HG03520 (cell line): ENCODE data around the gene GLI3.

Experiments used
- ATAC-seq: cut with Tn5 transposase; IDR thresholded peaks from one replicate; pipeline ENCODE4 v1.9.1; 2021; ENCODE audit warnings: mild to moderate bottlenecking, moderate library complexity; ENCODE audit not compliant: unreplicated experiment

GLI3 gene

DNA sequence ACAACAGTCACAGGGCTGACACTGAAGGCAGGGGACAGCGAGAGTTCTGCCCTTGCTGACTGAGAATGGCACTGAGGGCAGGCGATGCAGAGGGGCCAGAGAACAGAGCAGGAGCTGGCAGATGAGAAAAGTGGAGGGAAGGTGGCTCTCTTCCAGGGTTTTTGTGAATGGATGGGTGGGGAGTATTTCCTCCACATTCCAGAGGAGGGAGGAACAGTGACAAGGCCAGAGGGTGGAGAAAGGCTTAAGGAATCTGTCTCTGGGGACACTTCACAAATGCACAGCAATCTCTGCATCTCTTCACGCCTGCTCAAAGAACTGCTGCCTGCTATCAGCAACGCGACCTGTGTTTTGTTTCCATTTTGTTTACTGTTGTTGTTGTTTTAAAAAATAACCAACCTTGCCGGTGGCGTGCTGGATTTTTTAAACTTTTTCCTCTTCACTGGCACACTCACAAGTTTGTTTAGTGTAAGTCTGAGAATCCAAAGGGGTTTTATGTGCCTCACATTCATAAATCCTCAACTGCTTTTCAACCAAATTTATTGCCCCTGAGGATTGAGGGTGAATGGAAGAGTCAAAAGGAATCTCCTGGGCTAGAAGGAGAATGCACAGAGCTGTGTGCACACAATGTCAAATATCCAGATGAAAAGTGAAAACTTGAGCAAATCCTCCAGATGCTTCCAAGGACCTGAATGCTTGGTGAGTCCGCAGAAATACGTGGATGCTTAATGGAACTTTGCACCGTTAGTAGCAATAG is 129.3 kb downstream of the GLI3 start:
- no peak for ATAC-seq

DNA sequence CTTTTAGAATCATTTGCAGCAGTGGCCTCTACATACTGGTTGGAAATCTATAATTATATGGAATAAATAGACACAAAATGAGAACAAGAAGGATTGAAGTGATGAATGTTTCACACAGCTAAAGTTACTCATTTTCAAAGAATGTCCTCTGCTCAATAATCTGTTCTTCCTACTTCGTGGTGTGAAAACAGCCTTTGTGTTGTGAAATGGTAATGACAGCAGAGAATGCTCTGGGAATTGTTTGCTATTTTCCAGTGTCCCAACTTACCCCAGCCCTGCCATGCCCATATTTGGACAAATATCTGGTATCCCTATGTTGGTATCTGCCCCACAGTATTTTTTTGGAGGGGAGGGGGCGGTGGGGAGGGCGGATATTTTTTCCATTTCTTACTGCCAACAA is 130.4 kb downstream of the GLI3 start:
- no peak for ATAC-seq

DNA sequence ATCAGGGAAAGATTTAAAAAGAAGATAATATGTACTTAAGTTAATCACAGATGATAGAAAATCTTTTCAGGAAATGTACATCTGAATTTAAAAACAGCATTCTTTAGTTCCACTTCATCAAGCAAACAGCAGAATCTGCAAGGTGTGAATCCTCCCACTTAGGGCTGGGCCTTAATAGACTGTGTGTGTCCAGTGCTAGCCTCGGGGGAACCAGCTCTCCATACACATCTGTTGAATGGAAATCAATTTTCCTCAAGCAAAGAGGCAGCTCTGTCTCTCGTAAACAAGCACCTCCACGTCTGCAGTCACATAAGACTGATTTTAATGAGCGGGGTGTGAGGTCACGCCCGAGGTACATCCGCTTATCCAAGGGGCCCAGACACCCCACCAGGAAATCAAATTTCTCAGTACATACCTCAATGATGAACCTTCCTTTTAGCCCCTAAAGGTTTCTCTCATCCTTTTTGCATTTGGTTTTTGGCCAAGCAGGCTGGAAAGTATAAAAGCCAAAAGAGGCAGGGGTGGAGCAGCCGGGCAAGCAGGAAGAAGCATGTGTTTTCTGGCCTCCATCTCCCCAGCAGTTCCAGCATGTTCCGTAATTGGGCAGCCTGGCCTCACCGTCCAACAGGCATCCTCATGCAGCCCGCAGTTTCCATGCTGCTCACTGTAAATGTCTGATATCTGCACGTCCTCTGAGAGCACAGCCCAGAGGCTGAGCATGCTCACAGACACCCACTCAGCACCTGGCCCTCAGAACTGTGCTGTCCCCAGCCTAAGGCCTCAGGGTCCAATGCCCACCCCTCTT is 131.3 kb downstream of the GLI3 start:
- ATAC-seq: no peak

DNA sequence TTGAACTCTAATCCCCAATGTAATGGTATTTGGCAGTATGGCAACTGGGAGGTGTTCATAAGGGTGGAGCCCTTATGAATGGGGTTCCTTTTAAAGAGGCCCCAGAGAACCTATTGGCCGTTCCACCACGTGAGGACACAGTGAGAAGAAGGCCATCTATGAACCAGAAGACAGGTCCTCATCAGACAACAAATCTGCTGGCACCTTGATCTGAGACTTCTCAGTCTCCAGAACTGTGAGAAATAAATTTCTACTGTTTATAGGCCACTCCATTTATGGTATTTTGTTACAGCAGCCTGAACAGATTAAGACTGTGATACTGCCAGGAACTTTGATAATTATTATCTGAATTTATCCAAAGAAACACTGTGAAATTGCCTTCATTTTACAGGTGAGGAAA is 132.3 kb downstream of the GLI3 start:
- ATAC-seq: no peak

DNA sequence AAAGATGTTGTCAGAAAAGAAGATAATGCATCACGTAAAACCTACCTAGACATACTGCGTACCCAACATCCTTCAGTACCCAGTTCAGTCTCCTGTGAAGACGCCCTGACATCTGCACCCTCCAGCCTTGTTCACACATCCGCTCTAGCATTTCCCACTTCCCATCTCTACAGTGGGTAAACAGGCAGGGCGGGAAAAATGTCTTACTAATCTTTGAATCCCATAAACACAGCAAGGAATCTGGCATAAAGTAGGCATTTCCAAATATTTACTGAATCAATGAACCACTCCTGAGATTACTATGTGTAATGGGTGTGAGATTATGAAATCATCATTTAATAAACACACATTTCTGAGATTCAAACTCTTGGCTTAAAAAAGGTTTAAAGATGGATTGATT is 132.8 kb downstream of the GLI3 start:
- no peak for ATAC-seq

DNA sequence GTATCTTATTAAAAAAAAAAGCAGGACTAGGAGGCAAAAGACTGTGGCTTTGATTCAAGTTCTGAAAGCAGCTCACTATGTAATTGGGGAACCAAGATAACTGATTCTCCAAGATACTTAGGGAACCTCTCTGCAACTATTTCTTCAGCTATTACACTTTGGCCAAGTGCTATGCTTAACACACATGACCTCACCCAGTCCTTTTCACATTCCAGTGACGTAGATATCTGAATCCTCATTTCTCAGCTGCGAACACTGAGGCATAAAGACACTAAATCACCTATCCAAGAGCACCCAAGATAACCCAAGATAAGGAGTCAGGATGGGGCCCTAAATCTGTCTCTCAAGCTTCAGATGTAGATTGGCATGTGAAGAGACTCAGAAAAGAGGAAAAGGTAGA is 133.6 kb downstream of the GLI3 start:
- ATAC-seq: no peak

DNA sequence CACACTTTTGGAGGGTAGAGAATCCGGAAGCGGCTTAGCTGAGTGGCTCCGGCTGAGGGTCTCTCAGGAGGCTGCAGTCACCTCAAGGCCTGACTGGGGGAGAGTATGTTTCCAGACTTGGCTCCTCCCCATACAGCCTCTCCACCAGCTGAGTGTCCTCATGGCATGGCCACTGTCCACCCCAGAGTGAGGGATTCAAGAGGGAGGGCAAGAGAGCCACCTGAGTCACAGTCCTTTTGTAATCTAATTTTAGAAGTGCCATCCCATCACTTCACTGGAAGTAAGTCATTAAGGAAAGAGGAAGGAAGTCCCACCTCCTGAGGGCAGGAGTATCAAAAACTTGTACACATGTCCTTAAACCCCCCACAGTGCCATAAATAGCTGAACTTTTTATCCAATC is 134.0 kb downstream of the GLI3 start:
- ATAC-seq: no peak

DNA sequence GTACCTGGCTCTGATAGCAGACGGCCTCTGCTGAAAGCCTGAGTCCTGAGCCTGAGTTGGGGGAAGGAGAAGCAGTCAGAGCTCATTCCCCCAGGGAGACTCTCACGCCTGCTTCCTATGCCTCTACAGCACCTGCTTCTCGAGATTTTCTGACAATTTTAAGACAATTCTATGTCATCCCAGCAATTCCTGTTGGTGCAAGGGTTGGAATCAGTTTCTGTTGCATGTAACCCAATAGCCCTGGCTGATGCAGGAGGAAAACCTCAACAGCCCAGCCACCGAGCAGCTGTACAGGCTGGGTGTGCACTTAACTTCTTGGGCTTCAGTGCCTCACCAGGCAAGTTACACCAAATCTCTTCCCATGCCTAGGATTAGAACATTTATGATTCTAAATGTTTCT is 134.7 kb downstream of the GLI3 start:
- no peak for ATAC-seq

DNA sequence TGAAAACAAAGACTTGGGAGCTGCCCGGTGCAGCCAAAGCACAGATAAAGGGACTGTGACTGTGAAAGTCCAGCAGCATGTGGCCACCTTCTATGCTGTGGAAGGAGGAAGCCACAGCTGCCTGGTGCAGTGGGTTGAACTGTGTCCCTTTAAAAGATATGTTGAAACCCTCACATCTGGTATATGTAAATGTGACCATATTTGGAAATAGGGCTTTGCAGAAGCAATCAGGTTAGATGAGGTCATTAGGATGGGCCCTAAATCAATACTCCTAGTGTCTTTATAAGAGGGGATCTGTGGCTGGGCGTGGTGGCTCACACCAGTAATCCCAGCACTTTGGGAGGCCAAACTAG is 136.9 kb downstream of the GLI3 start:
- no peak for ATAC-seq

DNA sequence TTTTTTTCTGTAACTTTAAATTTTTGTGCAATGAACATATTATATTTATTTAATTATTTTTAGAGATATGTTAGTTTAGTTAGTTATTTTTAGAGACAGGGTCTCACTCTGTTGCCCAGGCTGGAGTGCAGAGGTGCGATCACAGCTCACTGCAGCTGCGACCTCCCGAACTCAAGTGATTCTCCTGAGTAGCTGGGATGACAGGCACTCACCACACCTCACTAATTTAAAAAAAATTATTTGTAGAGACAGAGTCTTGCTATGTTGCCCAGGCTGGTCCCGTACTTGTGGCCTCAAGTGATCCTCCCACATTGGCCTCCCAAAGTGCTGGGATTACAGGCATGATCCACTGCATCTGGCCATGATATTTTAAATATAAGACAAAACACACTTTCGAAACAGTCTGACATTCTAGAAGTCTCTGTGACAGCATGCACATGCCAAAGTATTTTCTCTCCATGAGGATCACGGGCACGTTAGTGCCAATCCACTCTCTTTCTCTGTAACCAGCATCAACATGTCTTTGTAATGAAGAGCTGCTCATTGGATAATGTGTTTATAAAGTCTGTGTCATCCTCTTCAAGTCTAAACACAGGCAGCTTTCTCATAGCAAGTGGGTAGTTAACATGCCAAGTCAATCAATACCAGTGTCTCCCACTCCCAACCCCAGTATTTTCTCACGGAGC is 137.4 kb downstream of the GLI3 start:
- ATAC-seq: no peak

DNA sequence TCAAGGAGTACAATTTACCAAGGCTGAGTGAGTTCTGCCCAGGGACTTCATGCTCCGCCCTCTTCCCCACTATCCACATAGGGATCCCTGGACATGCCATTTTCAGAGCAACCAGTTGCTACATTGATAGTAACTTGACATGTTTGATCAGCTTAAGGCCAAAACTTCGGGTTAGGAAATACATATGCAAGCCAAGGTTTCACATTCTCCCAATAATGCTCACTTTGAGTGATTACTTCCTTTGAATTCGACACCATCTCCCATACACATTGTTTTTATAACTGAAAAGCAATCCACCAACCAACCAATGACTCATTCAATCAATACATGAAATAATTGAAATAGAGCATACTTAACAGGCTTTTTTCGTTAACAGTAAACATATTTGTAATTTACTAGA is 137.9 kb downstream of the GLI3 start:
- no peak for ATAC-seq

DNA sequence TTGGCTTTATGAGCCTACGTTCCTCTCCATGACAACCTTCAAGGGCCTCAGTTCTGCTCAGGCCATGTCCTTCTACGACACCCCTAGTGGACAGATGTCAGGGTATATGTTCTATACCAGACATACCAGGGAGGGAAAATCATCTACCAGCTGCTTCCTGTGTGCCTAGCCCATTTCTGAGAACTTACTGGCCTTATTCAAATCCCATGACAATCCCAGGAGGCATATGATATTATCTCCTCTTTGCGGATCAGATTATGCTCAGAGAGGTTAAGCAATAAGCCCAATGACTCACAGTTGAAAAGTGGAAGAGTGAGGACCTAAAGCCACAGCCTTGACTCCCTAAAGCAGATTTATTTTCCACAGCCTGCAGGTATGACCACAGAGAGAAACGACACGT is 139.3 kb downstream of the GLI3 start:
- ATAC-seq: no peak

DNA sequence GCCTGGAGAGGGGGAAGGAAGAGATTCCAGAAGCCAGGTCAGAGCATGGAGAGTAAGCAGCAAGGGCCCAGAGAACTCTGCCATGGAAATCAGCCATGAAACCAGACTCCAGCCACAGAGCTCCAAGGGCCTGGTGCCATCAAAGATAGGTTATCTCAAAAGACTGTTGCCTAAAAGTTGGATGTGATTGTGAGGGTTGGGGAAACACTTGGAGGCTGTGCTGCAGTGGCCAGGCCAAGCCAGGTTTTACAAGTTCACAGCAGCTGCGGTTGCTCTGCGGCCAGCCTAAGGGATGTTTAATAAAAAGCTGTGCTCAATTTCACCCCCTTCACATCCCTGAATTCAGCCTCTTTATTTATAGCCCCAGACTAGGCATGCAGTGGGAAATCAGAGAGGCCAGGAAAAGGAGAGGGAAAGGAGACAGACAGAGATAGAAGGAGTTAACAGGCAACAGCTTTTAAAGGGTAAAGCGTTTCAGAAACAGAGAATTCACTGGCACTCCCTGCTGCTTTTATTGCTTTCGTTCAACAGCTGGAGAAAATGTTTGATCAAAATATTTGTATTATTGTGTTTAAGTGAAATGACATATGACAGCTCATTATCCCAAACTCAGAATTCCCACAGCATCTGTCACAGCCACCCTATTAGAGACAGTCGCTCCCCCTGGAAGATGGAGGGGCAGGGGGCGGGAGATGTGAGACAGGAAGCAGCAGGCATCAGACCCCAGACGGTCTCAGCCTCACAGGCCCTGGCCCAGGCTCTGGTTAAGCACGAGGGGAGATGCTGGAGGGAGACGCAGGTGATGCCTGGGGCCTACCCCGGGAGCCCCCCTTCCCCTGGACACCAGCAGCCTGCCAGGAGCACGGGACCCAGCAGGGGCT is 140.1 kb downstream of the GLI3 start:
- ATAC-seq: no peak

DNA sequence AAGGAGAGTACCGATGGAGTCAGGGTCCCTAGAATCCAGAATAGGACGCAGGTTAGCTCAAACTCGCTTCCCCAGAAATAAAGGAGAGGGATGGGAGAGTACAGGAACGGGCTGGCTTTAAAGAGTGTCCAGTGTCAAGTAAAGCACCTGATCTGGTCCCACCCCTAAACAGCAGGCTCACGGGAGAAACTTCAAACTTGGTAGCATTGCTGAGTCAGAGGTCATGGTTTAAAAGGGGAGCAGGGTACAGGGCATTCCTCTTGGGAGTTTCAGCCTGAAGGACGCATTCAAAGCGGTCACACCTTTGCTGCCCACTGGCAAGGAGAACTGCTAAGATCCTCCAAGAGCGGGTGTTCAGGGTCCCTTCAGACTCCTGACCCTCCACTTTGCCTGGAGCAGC is 140.7 kb downstream of the GLI3 start:
- no peak for ATAC-seq

DNA sequence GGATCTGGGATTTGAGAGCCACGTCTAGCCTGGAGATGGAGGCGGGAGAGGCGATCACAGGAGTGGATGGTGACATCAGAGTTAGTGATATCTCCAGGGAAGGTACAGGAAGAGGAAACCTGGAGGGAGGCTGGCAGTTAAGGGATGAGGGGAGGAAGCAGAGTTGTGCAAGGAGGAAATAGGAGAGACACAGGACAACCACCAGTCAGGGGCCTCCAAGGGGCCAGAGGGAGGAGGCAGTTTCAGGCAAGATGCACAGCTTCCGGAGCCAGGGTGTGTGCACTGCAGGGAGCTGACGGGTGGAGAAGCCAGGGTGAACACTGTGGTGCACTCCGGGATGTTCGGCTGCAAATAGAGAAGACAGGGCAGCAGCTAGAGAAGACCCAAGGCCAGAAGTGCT is 141.2 kb downstream of the GLI3 start:
- ATAC-seq: no peak

DNA sequence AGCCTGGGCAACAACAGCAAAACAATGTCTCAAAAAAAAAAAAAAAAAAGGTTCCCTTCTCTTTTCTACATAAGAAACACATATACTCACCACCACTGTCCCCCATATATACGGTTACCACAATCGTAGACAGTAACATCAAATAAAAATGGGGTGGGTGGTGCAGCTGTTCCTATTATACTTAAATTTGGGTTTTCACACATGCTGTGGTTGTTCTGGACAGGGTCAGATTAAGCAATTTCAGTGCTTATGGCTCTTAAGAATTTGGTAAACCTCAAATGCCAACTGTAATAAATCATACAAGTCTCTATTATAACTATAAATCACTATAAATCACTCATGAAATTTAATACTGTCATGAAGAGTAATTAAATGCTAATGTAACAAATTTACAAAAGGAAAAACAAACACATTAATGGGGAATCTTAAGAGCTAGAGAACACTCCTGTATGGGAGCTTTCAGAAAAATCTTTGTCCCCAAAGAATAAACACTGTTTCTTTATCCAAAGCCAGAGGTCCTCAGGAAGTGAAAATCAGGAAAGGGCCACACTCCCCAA is 143.6 kb downstream of the GLI3 start:
- no peak for ATAC-seq

DNA sequence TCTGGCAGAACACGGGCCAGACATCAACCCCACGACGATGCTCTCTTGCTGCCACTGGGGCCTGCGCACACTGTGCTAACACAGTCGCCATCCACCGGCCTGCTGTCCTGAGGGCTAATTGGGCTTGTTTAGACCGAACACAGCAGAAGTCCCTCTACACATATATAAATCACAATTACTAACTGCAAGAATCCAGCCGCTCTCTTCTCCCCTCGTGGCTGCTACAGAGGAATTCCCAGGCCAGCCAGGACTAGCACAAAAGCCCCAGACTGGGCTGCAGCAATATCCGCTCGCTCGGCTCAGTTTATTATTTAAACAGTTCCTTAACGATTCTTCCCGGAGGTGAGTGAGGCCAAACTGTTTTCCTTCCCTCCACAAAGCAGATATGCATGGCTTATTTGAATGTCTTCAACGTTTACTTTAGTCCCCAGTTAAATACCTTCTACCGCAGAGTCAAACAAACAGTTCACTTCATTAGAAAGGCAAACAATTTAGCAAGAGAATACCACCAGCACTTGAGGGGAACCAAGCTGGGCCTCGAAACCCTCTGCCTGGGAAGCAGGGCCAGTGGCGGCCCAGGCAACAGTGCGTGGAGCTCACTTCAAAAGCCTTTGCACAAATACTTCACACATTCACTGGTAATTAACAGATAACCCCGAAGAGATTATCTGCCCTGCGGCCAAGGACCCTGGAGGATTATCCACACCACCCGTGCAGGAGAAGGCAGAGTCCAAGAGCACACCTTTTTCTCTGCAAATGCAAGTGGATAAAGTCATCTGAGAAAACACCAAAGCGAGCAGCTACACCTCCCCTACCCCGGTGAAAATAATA is 145.3 kb downstream of the GLI3 start:
- ATAC-seq: no peak

DNA sequence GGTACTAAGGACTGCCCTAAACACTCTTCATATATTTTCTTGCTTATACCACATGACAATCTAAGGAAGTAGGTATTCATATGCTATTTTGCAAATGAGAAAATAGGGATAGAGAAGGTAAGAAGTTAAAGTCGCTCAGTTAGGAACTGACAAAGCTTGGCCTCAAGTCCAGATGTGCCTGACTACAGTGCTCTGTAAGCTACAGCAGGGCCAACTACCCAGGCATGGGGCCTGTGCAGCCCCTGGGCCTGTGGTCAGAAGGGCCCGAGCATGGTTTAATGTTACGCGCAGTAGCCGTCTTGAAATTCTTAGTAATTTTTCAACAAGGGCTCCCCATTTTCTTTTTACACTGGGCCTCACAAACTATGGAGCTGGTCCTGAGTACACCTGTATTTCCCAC is 146.2 kb downstream of the GLI3 start:
- ATAC-seq: no peak

DNA sequence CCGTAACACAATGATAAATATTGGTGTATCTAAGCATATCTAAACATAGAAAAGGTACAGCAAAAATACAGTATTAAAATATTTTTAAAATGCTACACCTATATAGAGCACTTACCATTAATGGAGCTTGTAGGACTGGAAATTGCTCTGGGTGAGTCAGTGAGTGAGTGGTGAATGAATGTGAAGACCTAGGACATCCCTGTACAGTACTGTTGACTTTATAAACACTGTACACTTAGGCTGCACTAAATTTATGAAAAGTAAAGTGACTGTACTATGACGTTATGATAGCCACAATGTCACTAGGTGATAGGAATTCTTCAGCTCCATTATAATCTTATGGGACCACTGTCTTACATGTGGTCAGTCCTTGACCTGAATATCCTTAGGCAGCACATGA is 147.0 kb downstream of the GLI3 start:
- no peak for ATAC-seq

DNA sequence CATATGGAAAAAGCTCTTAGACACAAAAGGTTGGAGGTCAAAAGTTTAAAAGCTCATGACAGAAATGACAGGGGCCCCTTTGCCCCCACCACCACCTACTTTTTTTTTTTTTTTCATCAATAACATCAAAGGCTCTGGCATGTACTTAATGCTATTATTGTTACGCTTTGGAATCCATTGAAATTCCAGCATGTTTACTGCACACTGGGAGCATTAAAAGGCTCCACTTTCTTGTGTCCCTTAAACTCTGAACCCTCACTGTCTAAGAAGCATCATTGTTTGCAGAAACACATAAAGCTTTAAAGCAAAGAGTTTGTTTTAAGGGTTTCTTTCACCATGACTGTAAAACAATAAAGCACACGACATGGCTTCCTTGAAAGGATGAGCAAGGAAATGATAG is 149.4 kb downstream of the GLI3 start:
- ATAC-seq: no peak
